ENCODE measurements around the gene NRCAM. TPM values are rescaled to one million over a fixed set of nuclear protein-coding genes. Genes with fewer than 3 reads are reported as not detected.

The NRCAM gene
- total RNA-seq, 1 donor from 2014 or later, result 0.14 TPM

DNA sequence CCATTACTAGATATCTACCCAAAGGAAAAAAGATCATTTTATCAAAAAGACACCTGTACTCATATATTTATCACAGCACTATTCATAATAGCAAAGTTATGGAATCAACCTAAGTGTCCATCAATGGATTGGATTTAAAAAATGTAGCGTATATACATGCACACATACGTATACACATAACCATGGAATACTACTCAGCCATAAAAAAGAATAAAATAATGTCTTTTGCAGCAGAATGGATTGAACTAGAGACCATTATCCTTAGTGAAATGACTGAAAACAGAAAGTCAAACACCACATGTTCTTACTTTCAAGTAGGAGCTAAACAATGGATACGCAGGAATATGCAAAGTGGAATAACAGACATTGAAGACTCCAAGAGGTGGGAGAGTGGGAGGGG lies 168.4 kb downstream of the NRCAM start:
- TF ChIP-seq, protein P1, sequence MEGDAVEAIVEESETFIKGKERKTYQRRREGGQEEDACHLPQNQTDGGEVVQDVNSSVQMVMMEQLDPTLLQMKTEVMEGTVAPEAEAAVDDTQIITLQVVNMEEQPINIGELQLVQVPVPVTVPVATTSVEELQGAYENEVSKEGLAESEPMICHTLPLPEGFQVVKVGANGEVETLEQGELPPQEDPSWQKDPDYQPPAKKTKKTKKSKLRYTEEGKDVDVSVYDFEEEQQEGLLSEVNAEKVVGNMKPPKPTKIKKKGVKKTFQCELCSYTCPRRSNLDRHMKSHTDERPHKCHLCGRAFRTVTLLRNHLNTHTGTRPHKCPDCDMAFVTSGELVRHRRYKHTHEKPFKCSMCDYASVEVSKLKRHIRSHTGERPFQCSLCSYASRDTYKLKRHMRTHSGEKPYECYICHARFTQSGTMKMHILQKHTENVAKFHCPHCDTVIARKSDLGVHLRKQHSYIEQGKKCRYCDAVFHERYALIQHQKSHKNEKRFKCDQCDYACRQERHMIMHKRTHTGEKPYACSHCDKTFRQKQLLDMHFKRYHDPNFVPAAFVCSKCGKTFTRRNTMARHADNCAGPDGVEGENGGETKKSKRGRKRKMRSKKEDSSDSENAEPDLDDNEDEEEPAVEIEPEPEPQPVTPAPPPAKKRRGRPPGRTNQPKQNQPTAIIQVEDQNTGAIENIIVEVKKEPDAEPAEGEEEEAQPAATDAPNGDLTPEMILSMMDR (IDR thresholded peaks at IDR 0.05; ENCODE audit: borderline replicate concordance), result no peak
- H3K36me3 ChIP-seq, result no peaks in the 10 kb centered on the region
- H3K4me3 ChIP-seq, result no peak overlapping the region
- intact Hi-C loops (cut with micrococcal nuclease), result no loop called here
- no peaks in the 10 kb centered on the region for H3K4me1 ChIP-seq
- DNase-seq, result no peak
- peaks cover 31% of the 10 kb centered on the region for H3K27me3 ChIP-seq (ENCODE audit: low read depth)
- no peak overlapping the region for H3K27ac ChIP-seq (replicated peaks)
- H3K9me3 ChIP-seq (replicated peaks), result no peaks in the 10 kb centered on the region

- TF ChIP-seq, protein P1 (IDR thresholded peaks at IDR 0.05; ENCODE audit: borderline replicate concordance), result no peak
- DNase-seq, result no peak
- no peaks in the 10 kb centered on the region for H3K9me3 ChIP-seq (replicated peaks)
- no peak overlapping the region for H3K4me3 ChIP-seq
- intact Hi-C loops (cut with micrococcal nuclease), result no loop called here
- H3K27me3 ChIP-seq (ENCODE audit: low read depth), result peaks cover 31% of the 10 kb centered on the region
- no peaks in the 10 kb centered on the region for H3K36me3 ChIP-seq
- H3K27ac ChIP-seq (replicated peaks), result no peak overlapping the region
- no peaks in the 10 kb centered on the region for H3K4me1 ChIP-seq
Measured at GRCh38 chr7:108286290-108286904, 169.8 kb downstream of the NRCAM start.

DNA sequence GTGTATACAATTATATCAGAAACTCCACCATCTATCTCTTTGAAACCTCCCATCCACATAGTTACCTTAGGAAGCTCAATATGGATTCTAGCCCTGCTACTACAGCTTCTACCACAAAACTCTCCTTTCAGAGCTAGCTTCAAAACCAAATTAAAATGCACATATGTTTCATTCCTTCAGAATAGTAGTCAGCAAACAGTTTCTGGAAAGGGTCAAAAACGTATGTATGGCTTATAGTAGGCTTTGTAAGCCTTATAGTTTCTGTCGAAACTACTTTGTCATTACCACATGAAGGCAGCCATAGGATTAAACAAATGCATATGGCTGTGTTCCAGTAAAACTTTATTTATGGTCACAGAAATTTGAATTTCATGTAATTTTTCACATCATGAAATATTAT lies 170.5 kb downstream of the NRCAM start:
- TF ChIP-seq, protein P1 (IDR thresholded peaks at IDR 0.05; ENCODE audit: borderline replicate concordance), result no peak
- intact Hi-C loops (cut with micrococcal nuclease), result no loop called here
- H3K4me1 ChIP-seq, result no peaks in the 10 kb centered on the region
- no peak overlapping the region for H3K27ac ChIP-seq (replicated peaks)
- no peaks in the 10 kb centered on the region for H3K36me3 ChIP-seq
- no peak for DNase-seq
- H3K4me3 ChIP-seq, result no peak overlapping the region
- H3K9me3 ChIP-seq (replicated peaks), result no peaks in the 10 kb centered on the region
- H3K27me3 ChIP-seq (ENCODE audit: low read depth), result peaks cover 31% of the 10 kb centered on the region

DNA sequence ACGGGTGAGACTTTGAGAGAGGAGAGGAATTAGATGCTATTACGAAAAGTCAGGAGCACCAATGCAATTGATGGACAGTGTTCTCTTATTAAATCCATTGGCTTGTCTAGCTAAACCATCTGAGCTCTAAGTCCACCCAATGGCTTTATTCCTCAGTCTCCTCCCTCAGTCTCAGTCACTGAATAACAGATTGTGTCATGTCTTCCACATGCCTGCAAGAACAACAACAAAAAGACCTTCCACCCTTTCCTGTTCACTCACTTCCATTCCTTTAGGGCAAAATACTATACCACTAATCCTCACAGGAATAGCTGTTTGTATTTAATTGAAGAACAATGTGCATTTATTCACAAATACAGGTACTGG lies 171.2 kb downstream of the NRCAM start:
- TF ChIP-seq, protein P1 (IDR thresholded peaks at IDR 0.05; ENCODE audit: borderline replicate concordance), result no peak
- H3K4me3 ChIP-seq, result no peak overlapping the region
- no peak for DNase-seq

DNA sequence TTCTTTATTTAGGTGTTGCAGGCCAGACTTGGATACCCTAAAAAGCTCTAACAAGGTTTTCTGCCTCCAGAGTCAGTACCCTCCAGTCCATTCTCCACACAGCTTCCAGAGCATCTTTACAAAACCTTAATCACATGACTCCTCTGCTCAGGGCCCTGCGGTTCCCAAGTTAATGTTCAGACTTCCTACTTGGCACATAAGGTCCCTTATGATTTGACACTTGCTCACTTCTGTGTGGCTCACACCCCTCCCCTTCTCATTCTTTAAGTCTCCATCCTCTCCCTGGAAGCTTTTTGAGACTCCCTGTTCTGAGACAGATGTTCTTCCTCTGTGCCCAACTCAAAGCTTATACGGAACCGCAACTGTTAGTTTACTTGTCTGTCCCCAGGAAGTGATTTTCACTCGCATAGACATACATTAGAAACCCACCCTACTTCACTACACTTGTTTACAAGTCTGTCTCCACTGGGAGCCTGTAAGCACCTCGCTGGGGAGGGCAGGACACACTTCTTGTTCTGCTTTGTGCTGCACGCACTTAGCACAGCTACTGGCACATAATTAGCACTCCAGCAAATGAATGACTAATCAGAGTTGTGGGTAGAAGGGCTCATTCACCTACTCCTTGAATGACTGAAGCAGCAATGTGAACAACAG lies 171.8 kb downstream of the NRCAM start:
- intact Hi-C loops (cut with micrococcal nuclease), result no loop called here
- no peaks in the 10 kb centered on the region for H3K36me3 ChIP-seq
- no peak for DNase-seq
- H3K27me3 ChIP-seq (ENCODE audit: low read depth), result peaks cover 35% of the 10 kb centered on the region
- H3K9me3 ChIP-seq (replicated peaks), result no peaks in the 10 kb centered on the region
- TF ChIP-seq, protein P1 (IDR thresholded peaks at IDR 0.05; ENCODE audit: borderline replicate concordance), result no peak
- H3K4me3 ChIP-seq, result no peak overlapping the region
- no peak overlapping the region for H3K27ac ChIP-seq (replicated peaks)
- no peaks in the 10 kb centered on the region for H3K4me1 ChIP-seq

More for the DNA sequence above, 171.2 kb downstream of the NRCAM start:
- intact Hi-C loops (cut with micrococcal nuclease), result no loop called here
- Histone ChIP-seq H3K4me1 (no peaks in the 10 kb centered on the region), H3K36me3 (no peaks in the 10 kb centered on the region), H3K9me3 (replicated peaks) (no peaks in the 10 kb centered on the region), H3K27ac (replicated peaks) (no peak overlapping the region), H3K27me3 (ENCODE audit: low read depth) (peaks cover 31% of the 10 kb centered on the region)
